BLaER1 treated with 17β-estradiol and CSF1 and Interleukin-3, amounts not matched to agents 10 nM and 100 nM (cell line): ENCODE measurements around the gene SPTB.

ENCODE experiments used
- H3K27ac ChIP-seq, 11 experiments: shearing (Covaris generic); formaldehyde crosslinking; 2 replicates each; pipeline ENCODE4 v1.8.1; 2022
- H3K27me3 ChIP-seq, 11 experiments: shearing (Covaris generic); formaldehyde crosslinking; 2 replicates each; pipeline ENCODE4 v1.8.1; 2022
- H3K36me3 ChIP-seq, 11 experiments: shearing (Covaris generic); formaldehyde crosslinking; 2 replicates each; pipeline ENCODE4 v1.8.1; 2022
- H3K4me1 ChIP-seq, 10 experiments: shearing (Covaris generic); formaldehyde crosslinking; 2 replicates each; pipeline ENCODE4 v1.8.1; 2022
- H3K4me2 ChIP-seq, 11 experiments: shearing (Covaris generic); formaldehyde crosslinking; 2 replicates each; pipeline ENCODE4 v1.8.1; 2022
- H3K4me3 ChIP-seq, 10 experiments: shearing (Covaris generic); formaldehyde crosslinking; 2 replicates each; pipeline ENCODE4 v1.8.1; 2022
- H3K9ac ChIP-seq, 11 experiments: shearing (Covaris generic); formaldehyde crosslinking; 2 replicates each; pipeline ENCODE4 v1.8.1; 2022
- H3K9me3 ChIP-seq, 11 experiments: shearing (Covaris generic); formaldehyde crosslinking; replicated peaks in 1 of 11; 2 replicates each; pipeline ENCODE4 v1.8.1; 2022
- H4K20me1 ChIP-seq, 11 experiments: shearing (Covaris generic); formaldehyde crosslinking; 2 replicates each; pipeline ENCODE4 v1.8.1; 2022
- Cebpa-rat ChIP-seq, 11 experiments: shearing (Covaris generic); IDR thresholded peaks; 2 replicates each; pipeline ENCODE4 v1.8.1; 2022

Gene SPTB

GRCh38 chr14:64705381-64706118 is 174.2 kb downstream of the SPTB start:
- peak overlapping the region in 9 of 11 experiments; percentile 1 to 76 (median 73); a peak in 10 of 22 replicates for H3K9ac ChIP-seq
- H4K20me1 ChIP-seq, result peaks cover 0 to 19% (median 0%) of the 10 kb centered on the region in 11 experiments; a peak in 4 of 22 replicates
- peak overlapping the region in 5 of 11 experiments; percentile 51 to 67 (median 60); a peak in 9 of 22 replicates for H3K27ac ChIP-seq
- peak overlapping the region; percentile 58 to 75 (median 70) for H3K4me3 ChIP-seq
- peak overlapping the region; percentile 93 to 99 (median 98) for H3K4me2 ChIP-seq
- H3K9me3 ChIP-seq, result no peaks in the 10 kb centered on the region
- no peaks in the 10 kb centered on the region for H3K36me3 ChIP-seq
- peaks cover 52 to 68% (median 62%) of the 10 kb centered on the region in 11 experiments for H3K27me3 ChIP-seq
- no peak for TF ChIP-seq Cebpa-rat (IDR thresholded peaks at IDR 0.05)
- H3K4me1 ChIP-seq, result peaks cover 68 to 85% (median 79%) of the 10 kb centered on the region in 10 experiments

- TF ChIP-seq Cebpa-rat (IDR thresholded peaks at IDR 0.05), result no peak
- Histone ChIP-seq H3K36me3 (no peaks in the 10 kb centered on the region), H3K4me1 (peaks cover 68 to 78% (median 72%) of the 10 kb centered on the region in 10 experiments), H3K9me3 (no peaks in the 10 kb centered on the region), H4K20me1 (peaks cover 0 to 19% (median 0%) of the 10 kb centered on the region in 11 experiments; a peak in 4 of 22 replicates), H3K9ac (peak overlapping the region; percentile 60 to 76 (median 74)), H3K4me2 (peak overlapping the region; percentile 93 to 99 (median 98)), H3K27ac (peak overlapping the region; percentile 7 to 67 (median 55); a peak in 18 of 22 replicates), H3K4me3 (peak overlapping the region; percentile 58 to 75 (median 70)), H3K27me3 (peaks cover 52 to 68% (median 62%) of the 10 kb centered on the region in 11 experiments)
These were observed 174.8 kb downstream of the SPTB start for GRCh38 chr14:64704743-64705380.

- no peaks in the 10 kb centered on the region for H3K9me3 ChIP-seq
- peak within 1 kb of the TSS; percentile 58 to 75 (median 70) for H3K4me3 ChIP-seq
- peaks cover 52 to 68% (median 62%) of the 10 kb centered on the region in 11 experiments for H3K27me3 ChIP-seq
- H3K27ac ChIP-seq, result peak within 1 kb of the TSS; percentile 7 to 67 (median 55); a peak in 18 of 22 replicates
- H3K36me3 ChIP-seq, result no peaks in the 10 kb centered on the region
- H3K4me2 ChIP-seq, result peak within 1 kb of the TSS; percentile 93 to 99 (median 98)
- H3K9ac ChIP-seq, result peak within 1 kb of the TSS; percentile 60 to 76 (median 74)
- H3K4me1 ChIP-seq, result peaks cover 67 to 77% (median 71%) of the 10 kb centered on the region in 10 experiments
- H4K20me1 ChIP-seq, result peaks cover 0 to 19% (median 0%) of the 10 kb centered on the region in 11 experiments; a peak in 4 of 22 replicates
- no peak for TF ChIP-seq Cebpa-rat (IDR thresholded peaks at IDR 0.05)
These were observed 175.5 kb downstream of the SPTB start, which contains the start of gene PLEKHG3 for GRCh38 chr14:64704143-64704742. TSS of gene PLEKHG3 (plus strand) at chr14:64704424. CDS start at chr14:64727632, 23,208 bp downstream.

- H3K9ac ChIP-seq, result peak overlapping the region; percentile 60 to 76 (median 74)
- peaks cover 52 to 68% (median 62%) of the 10 kb centered on the region in 11 experiments for H3K27me3 ChIP-seq
- TF ChIP-seq Cebpa-rat (IDR thresholded peaks at IDR 0.05), result no peak
- peak overlapping the region; percentile 93 to 99 (median 98) for H3K4me2 ChIP-seq
- peaks cover 0 to 19% (median 0%) of the 10 kb centered on the region in 11 experiments; a peak in 4 of 22 replicates for H4K20me1 ChIP-seq
- H3K27ac ChIP-seq, result peak overlapping the region in 7 of 11 experiments; percentile 51 to 67 (median 60); a peak in 12 of 22 replicates
- no peaks in the 10 kb centered on the region for H3K36me3 ChIP-seq
- H3K4me3 ChIP-seq, result peak overlapping the region; percentile 58 to 75 (median 70)
- H3K9me3 ChIP-seq, result no peaks in the 10 kb centered on the region
- peaks cover 67 to 78% (median 71%) of the 10 kb centered on the region in 10 experiments for H3K4me1 ChIP-seq
These were observed 176.1 kb downstream of the SPTB start for GRCh38 chr14:64703395-64704142.

- Histone ChIP-seq H3K27me3 (peaks cover 52 to 68% (median 62%) of the 10 kb centered on the region in 11 experiments), H3K4me3 (peak overlapping the region in 8 of 10 experiments; percentile 58 to 75 (median 70); a peak in 11 of 20 replicates), H3K4me2 (peak overlapping the region; percentile 93 to 99 (median 98)), H3K36me3 (no peaks in the 10 kb centered on the region), H3K9me3 (no peaks in the 10 kb centered on the region), H4K20me1 (peaks cover 0 to 19% (median 0%) of the 10 kb centered on the region in 11 experiments; a peak in 4 of 22 replicates), H3K27ac (no peak overlapping the region), H3K4me1 (peaks cover 60 to 78% (median 70%) of the 10 kb centered on the region in 10 experiments), H3K9ac (no peak overlapping the region)
- 0 out of 22 replicates have a peak, but pooled peaks of 1 of the 11 experiments have one; percentile 23 for TF ChIP-seq Cebpa-rat (IDR thresholded peaks at IDR 0.05)
These were observed 177.0 kb downstream of the SPTB start for GRCh38 chr14:64702493-64703394.

GRCh38 chr14:64701660-64702059 is 178.0 kb downstream of the SPTB start:
- peaks cover 0 to 14% (median 0%) of the 10 kb centered on the region in 11 experiments; a peak in 3 of 22 replicates for H4K20me1 ChIP-seq
- no peak overlapping the region for H3K4me3 ChIP-seq
- H3K4me2 ChIP-seq, result 0 out of 22 replicates have a peak overlapping the region, but pooled peaks of 1 of the 11 experiments have one; percentile 99
- no peak for TF ChIP-seq Cebpa-rat (IDR thresholded peaks at IDR 0.05)
- no peak overlapping the region for H3K9ac ChIP-seq
- no peaks in the 10 kb centered on the region for H3K9me3 ChIP-seq
- H3K27ac ChIP-seq, result no peak overlapping the region
- H3K36me3 ChIP-seq, result no peaks in the 10 kb centered on the region
- peaks cover 49 to 73% (median 60%) of the 10 kb centered on the region in 10 experiments for H3K4me1 ChIP-seq
- peaks cover 52 to 62% (median 60%) of the 10 kb centered on the region in 11 experiments for H3K27me3 ChIP-seq

- Histone ChIP-seq H3K27me3 (peaks cover 50 to 54% (median 52%) of the 10 kb centered on the region in 11 experiments), H3K27ac (no peak overlapping the region), H4K20me1 (peaks cover 0 to 13% (median 0%) of the 10 kb centered on the region in 11 experiments; a peak in 3 of 22 replicates), H3K9me3 (no peaks in the 10 kb centered on the region), H3K4me2 (no peak overlapping the region), H3K36me3 (no peaks in the 10 kb centered on the region), H3K9ac (no peak overlapping the region), H3K4me1 (peaks cover 41 to 65% (median 53%) of the 10 kb centered on the region in 10 experiments), H3K4me3 (no peak overlapping the region)
- no peak for TF ChIP-seq Cebpa-rat (IDR thresholded peaks at IDR 0.05)
These were observed 178.8 kb downstream of the SPTB start for GRCh38 chr14:64700894-64701293.
